HEK293 (cell line): ENCODE data around the gene SLC22A12.

Experiments
- AEBP2 ChIP-seq: fragments of 450-650 bp; formaldehyde crosslinking; IDR thresholded peaks from 2 replicates; pipeline ENCODE4 v1.5.1; 2016; ENCODE audit warnings: missing biosample characterization, missing genetic modification characterization, borderline replicate concordance
- HIC1 ChIP-seq: fragments of 450-650 bp; formaldehyde crosslinking; IDR thresholded peaks from 2 replicates; pipeline ENCODE4 v1.5.1; 2016; ENCODE audit warnings: missing biosample characterization, missing genetic modification characterization
- HOXA7 ChIP-seq: sonication (generic); formaldehyde crosslinking; IDR thresholded peaks from 2 replicates; pipeline ENCODE4 v1.8.1; 2022; ENCODE audit warnings: missing genetic modification reagents, borderline replicate concordance
- KLF10 ChIP-seq: fragments of 450-650 bp; IDR thresholded peaks from 2 replicates; pipeline ENCODE4 v1.5.1; 2018; ENCODE audit warnings: missing biosample characterization, mild to moderate bottlenecking, missing genetic modification characterization
- KLF7 ChIP-seq: fragments of 450-650 bp; formaldehyde crosslinking; IDR thresholded peaks from 2 replicates; pipeline ENCODE4 v1.5.1; 2016; ENCODE audit warnings: missing biosample characterization, missing genetic modification characterization, borderline replicate concordance
- MEIS1 ChIP-seq: sonication (generic); formaldehyde crosslinking; IDR thresholded peaks from 2 replicates; pipeline ENCODE4 v1.8.1; 2022; ENCODE audit warnings: missing genetic modification reagents, mild to moderate bottlenecking, borderline replicate concordance
- PRDM1 ChIP-seq: fragments of 450-650 bp; formaldehyde crosslinking; IDR thresholded peaks from 2 replicates; pipeline ENCODE4; 2016; ENCODE audit warnings: missing biosample characterization, missing genetic modification characterization
- TCF7L2 ChIP-seq: IDR thresholded peaks from 2 replicates; pipeline ENCODE4 v1.6.1; 2011; ENCODE audit warnings: low read depth, mild to moderate bottlenecking, inconsistent platforms, low read length, moderate library complexity, borderline replicate concordance
- WT1 ChIP-seq: fragments of 450-650 bp; formaldehyde crosslinking; IDR thresholded peaks from 2 replicates; pipeline ENCODE4 v1.5.1; 2016; ENCODE audit warnings: missing biosample characterization, missing genetic modification characterization
- ZBTB7A ChIP-seq: fragments of 450-650 bp; formaldehyde crosslinking; IDR thresholded peaks from 2 replicates; pipeline ENCODE4 v1.5.1; 2016; ENCODE audit warnings: low read depth, missing biosample characterization, missing genetic modification characterization
- ZNF138 ChIP-seq: fragments of 450-650 bp; formaldehyde crosslinking; IDR thresholded peaks from 2 replicates; pipeline ENCODE4 v1.5.1; 2016; ENCODE audit warnings: missing biosample characterization, missing genetic modification characterization, borderline replicate concordance
- ZNF223 ChIP-seq: fragments of 450-650 bp; formaldehyde crosslinking; IDR thresholded peaks from 2 replicates; pipeline ENCODE4 v1.5.1; 2016; ENCODE audit warnings: missing biosample characterization, missing genetic modification characterization
- ZNF24 ChIP-seq: fragments of 450-650 bp; formaldehyde crosslinking; IDR thresholded peaks from 2 replicates; pipeline ENCODE4 v1.5.1; 2016; ENCODE audit warnings: missing biosample characterization, missing genetic modification characterization
- ZNF248 ChIP-seq: fragments of 450-650 bp; formaldehyde crosslinking; IDR thresholded peaks from 2 replicates; pipeline ENCODE4 v1.5.1; 2017; ENCODE audit warnings: missing biosample characterization, missing genetic modification characterization
- ZNF266 ChIP-seq: fragments of 450-650 bp; formaldehyde crosslinking; IDR thresholded peaks from 2 replicates; pipeline ENCODE4 v1.5.1; 2016; ENCODE audit warnings: missing biosample characterization, missing genetic modification characterization, low read depth
- ZNF280C ChIP-seq: fragments of 450-650 bp; formaldehyde crosslinking; IDR thresholded peaks from 2 replicates; pipeline ENCODE4 v1.5.1; 2016; ENCODE audit warnings: missing biosample characterization, missing genetic modification characterization
- ZNF341 ChIP-seq: fragments of 450-650 bp; formaldehyde crosslinking; IDR thresholded peaks from 2 replicates; pipeline ENCODE4; 2016; ENCODE audit warnings: low read depth, missing biosample characterization, missing genetic modification characterization
- ZNF391 ChIP-seq: fragments of 450-650 bp; formaldehyde crosslinking; IDR thresholded peaks from 2 replicates; pipeline ENCODE4 v1.5.1; 2016; ENCODE audit warnings: low read depth, missing biosample characterization, missing genetic modification characterization, borderline replicate concordance
- ZNF404 ChIP-seq: fragments of 450-650 bp; formaldehyde crosslinking; IDR thresholded peaks from 2 replicates; pipeline ENCODE4 v1.5.1; 2017; ENCODE audit warnings: missing biosample characterization, missing genetic modification characterization
- ZNF416 ChIP-seq: fragments of 450-650 bp; formaldehyde crosslinking; IDR thresholded peaks from 2 replicates; pipeline ENCODE4 v1.5.1; 2016; ENCODE audit warnings: missing biosample characterization, missing genetic modification characterization
- ZNF48 ChIP-seq: fragments of 450-650 bp; formaldehyde crosslinking; IDR thresholded peaks from 2 replicates; pipeline ENCODE4 v1.5.1; 2016; ENCODE audit warnings: missing biosample characterization, missing genetic modification characterization
- ZNF529 ChIP-seq: fragments of 450-650 bp; formaldehyde crosslinking; IDR thresholded peaks from 2 replicates; pipeline ENCODE4 v1.5.1; 2017; ENCODE audit warnings: missing genetic modification characterization, missing biosample characterization; ENCODE audit not compliant: insufficient replicate concordance
- ZNF548 ChIP-seq: fragments of 450-650 bp; formaldehyde crosslinking; IDR thresholded peaks from 2 replicates; pipeline ENCODE4 v1.5.1; 2016; ENCODE audit warnings: missing biosample characterization, missing genetic modification characterization
- ZNF561 ChIP-seq: fragments of 450-650 bp; IDR thresholded peaks from 2 replicates; pipeline ENCODE4 v1.5.1; 2018; ENCODE audit warnings: missing biosample characterization, missing genetic modification characterization, borderline replicate concordance
- ZNF621 ChIP-seq: fragments of 450-650 bp; formaldehyde crosslinking; IDR thresholded peaks from 2 replicates; pipeline ENCODE4 v1.5.1; 2017; ENCODE audit warnings: missing biosample characterization, missing genetic modification characterization
- ZNF660 ChIP-seq: fragments of 450-650 bp; IDR thresholded peaks from 2 replicates; pipeline ENCODE4 v1.5.1; 2018; ENCODE audit warnings: missing biosample characterization, mild to moderate bottlenecking, missing genetic modification characterization
- ZNF677 ChIP-seq: fragments of 450-650 bp; IDR thresholded peaks from 2 replicates; pipeline ENCODE4 v1.5.0; 2018; ENCODE audit warnings: missing biosample characterization, mild to moderate bottlenecking, missing genetic modification characterization, moderate library complexity
- ZSCAN16 ChIP-seq: fragments of 450-650 bp; formaldehyde crosslinking; IDR thresholded peaks from 2 replicates; pipeline ENCODE4 v1.5.1; 2016; ENCODE audit warnings: missing biosample characterization, missing genetic modification characterization
- ZSCAN23 ChIP-seq: fragments of 450-650 bp; formaldehyde crosslinking; IDR thresholded peaks from 2 replicates; pipeline ENCODE4 v1.5.1; 2016; ENCODE audit warnings: missing biosample characterization, missing genetic modification characterization
- TF ChIP-seq, protein P1 (sequence below): fragments of 450-650 bp; formaldehyde crosslinking; IDR thresholded peaks from 2 replicates; pipeline ENCODE4 v1.5.1; 2016; ENCODE audit warnings: missing biosample characterization, missing genetic modification characterization, low read depth
- TF ChIP-seq, protein P2 (sequence below): fragments of 450-650 bp; formaldehyde crosslinking; IDR thresholded peaks from 2 replicates; pipeline ENCODE4 v1.5.1; 2016; ENCODE audit warnings: missing biosample characterization, missing genetic modification characterization

The SLC22A12 gene

DNA sequence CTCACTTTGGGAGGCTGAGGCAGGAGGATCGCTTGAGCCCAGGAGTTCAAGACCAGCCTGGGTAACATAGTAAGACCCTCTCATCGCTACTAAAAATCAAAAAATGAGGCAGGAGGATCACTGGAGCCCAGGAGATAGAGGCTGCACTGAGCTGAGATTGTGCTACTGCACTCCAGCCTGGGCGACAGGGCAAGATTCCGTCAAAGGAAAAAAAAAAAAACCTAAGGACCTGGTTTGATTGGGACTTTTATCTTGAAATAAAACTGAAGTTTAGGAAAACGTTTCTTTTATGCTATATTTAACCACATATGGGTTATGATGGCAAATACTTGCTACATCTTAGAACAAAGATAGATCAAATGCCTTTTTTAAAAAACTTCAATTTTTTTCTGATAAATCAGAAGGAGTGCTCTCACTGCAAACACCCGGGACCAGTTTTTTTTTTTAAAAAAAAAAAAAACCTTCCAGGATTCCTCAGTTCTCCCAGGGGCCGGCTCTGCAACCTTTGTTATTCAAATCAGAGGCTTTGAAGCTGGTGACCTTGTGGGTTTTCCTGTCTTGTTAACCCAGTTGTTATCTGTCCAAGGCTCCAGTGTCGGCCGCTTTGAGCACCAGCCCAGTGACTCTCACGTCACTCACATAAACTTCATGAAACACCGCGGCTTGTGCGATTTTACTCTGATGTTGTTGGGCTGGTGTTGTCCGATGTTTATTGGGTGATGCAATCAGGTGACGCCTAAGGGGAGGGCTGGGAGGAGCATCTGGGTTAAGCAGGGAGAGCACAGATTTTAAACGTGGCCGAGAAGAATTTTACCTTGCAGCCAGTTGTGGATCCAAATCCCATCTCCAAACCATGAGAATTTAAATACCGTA is 24.7 kb upstream of the SLC22A12 start (continued):
- no peak for TF ChIP-seq ZNF223 (tag by site-specific recombination)
- TF ChIP-seq ZNF677 (tag by site-specific recombination): no peak
- TF ChIP-seq ZNF48 (tag by site-specific recombination): no peak
- no peak for TF ChIP-seq PRDM1 (tag by site-specific recombination)
- no peak for TF ChIP-seq ZNF391 (tag by site-specific recombination)
- TF ChIP-seq ZSCAN23 (tag by site-specific recombination): no peak
- TF ChIP-seq, protein P1, sequence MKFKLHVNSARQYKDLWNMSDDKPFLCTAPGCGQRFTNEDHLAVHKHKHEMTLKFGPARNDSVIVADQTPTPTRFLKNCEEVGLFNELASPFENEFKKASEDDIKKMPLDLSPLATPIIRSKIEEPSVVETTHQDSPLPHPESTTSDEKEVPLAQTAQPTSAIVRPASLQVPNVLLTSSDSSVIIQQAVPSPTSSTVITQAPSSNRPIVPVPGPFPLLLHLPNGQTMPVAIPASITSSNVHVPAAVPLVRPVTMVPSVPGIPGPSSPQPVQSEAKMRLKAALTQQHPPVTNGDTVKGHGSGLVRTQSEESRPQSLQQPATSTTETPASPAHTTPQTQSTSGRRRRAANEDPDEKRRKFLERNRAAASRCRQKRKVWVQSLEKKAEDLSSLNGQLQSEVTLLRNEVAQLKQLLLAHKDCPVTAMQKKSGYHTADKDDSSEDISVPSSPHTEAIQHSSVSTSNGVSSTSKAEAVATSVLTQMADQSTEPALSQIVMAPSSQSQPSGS (tag by site-specific recombination): peak; percentile 83
- no peak for TF ChIP-seq ZBTB7A (tag by site-specific recombination)
- peak; percentile 35; the same call in 1 of the 2 replicates for TF ChIP-seq KLF7 (tag by site-specific recombination)
- no peak for TF ChIP-seq HOXA7 (CRISPR knock-in tag)
- no peak; the same call in 1 of the 2 replicates for TF ChIP-seq ZNF24 (tag by site-specific recombination)
- no peak for TF ChIP-seq ZNF529 (tag by site-specific recombination)
- TF ChIP-seq WT1: 0 out of 2 replicates have a peak, but pooled peaks have one; percentile 29
- TF ChIP-seq ZNF341 (tag by site-specific recombination): no peak
- TF ChIP-seq ZSCAN16 (tag by site-specific recombination): no peak
- no peak for TF ChIP-seq ZNF621 (tag by site-specific recombination)
- TF ChIP-seq ZNF248 (tag by site-specific recombination): no peak
- no peak for TF ChIP-seq ZNF561 (tag by site-specific recombination)
- no peak for TF ChIP-seq KLF10 (tag by site-specific recombination)
- TF ChIP-seq ZNF660 (tag by site-specific recombination): no peak
- TF ChIP-seq ZNF280C (tag by site-specific recombination): no peak
- TF ChIP-seq ZNF266 (tag by site-specific recombination): no peak
- no peak for TF ChIP-seq MEIS1 (CRISPR knock-in tag)
- TF ChIP-seq, protein P2, sequence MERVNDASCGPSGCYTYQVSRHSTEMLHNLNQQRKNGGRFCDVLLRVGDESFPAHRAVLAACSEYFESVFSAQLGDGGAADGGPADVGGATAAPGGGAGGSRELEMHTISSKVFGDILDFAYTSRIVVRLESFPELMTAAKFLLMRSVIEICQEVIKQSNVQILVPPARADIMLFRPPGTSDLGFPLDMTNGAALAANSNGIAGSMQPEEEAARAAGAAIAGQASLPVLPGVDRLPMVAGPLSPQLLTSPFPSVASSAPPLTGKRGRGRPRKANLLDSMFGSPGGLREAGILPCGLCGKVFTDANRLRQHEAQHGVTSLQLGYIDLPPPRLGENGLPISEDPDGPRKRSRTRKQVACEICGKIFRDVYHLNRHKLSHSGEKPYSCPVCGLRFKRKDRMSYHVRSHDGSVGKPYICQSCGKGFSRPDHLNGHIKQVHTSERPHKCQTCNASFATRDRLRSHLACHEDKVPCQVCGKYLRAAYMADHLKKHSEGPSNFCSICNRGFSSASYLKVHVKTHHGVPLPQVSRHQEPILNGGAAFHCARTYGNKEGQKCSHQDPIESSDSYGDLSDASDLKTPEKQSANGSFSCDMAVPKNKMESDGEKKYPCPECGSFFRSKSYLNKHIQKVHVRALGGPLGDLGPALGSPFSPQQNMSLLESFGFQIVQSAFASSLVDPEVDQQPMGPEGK (tag by site-specific recombination): peak; percentile 71; the same call in 1 of the 2 replicates
- TF ChIP-seq TCF7L2: peak; percentile 99
- TF ChIP-seq AEBP2 (tag by site-specific recombination): no peak
- no peak for TF ChIP-seq ZNF138 (tag by site-specific recombination)
- no peak for TF ChIP-seq ZNF548 (tag by site-specific recombination)
- TF ChIP-seq ZNF416: no peak
- no peak for TF ChIP-seq HIC1 (tag by site-specific recombination)
- no peak for TF ChIP-seq ZNF404 (tag by site-specific recombination)
